Endometrium (tissue), 2 donors: ENCODE data around the gene SIN3B.
"Not testable (repeated sequence)": the region's sequence is repeated elsewhere in the genome, so short reads cannot be mapped to it uniquely, and the experiment has no call there.

Experiments used
- FAIRE-seq: peaks from 2 replicates; lab custom pipeline; 2012; peaks lifted over from hg19 to GRCh38; lab: Jason Lieb, UNC
- donor health status: control.
- donor health status: control.

Gene SIN3B, protein sequence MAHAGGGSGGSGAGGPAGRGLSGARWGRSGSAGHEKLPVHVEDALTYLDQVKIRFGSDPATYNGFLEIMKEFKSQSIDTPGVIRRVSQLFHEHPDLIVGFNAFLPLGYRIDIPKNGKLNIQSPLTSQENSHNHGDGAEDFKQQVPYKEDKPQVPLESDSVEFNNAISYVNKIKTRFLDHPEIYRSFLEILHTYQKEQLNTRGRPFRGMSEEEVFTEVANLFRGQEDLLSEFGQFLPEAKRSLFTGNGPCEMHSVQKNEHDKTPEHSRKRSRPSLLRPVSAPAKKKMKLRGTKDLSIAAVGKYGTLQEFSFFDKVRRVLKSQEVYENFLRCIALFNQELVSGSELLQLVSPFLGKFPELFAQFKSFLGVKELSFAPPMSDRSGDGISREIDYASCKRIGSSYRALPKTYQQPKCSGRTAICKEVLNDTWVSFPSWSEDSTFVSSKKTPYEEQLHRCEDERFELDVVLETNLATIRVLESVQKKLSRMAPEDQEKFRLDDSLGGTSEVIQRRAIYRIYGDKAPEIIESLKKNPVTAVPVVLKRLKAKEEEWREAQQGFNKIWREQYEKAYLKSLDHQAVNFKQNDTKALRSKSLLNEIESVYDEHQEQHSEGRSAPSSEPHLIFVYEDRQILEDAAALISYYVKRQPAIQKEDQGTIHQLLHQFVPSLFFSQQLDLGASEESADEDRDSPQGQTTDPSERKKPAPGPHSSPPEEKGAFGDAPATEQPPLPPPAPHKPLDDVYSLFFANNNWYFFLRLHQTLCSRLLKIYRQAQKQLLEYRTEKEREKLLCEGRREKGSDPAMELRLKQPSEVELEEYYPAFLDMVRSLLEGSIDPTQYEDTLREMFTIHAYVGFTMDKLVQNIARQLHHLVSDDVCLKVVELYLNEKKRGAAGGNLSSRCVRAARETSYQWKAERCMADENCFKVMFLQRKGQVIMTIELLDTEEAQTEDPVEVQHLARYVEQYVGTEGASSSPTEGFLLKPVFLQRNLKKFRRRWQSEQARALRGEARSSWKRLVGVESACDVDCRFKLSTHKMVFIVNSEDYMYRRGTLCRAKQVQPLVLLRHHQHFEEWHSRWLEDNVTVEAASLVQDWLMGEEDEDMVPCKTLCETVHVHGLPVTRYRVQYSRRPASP

DNA sequence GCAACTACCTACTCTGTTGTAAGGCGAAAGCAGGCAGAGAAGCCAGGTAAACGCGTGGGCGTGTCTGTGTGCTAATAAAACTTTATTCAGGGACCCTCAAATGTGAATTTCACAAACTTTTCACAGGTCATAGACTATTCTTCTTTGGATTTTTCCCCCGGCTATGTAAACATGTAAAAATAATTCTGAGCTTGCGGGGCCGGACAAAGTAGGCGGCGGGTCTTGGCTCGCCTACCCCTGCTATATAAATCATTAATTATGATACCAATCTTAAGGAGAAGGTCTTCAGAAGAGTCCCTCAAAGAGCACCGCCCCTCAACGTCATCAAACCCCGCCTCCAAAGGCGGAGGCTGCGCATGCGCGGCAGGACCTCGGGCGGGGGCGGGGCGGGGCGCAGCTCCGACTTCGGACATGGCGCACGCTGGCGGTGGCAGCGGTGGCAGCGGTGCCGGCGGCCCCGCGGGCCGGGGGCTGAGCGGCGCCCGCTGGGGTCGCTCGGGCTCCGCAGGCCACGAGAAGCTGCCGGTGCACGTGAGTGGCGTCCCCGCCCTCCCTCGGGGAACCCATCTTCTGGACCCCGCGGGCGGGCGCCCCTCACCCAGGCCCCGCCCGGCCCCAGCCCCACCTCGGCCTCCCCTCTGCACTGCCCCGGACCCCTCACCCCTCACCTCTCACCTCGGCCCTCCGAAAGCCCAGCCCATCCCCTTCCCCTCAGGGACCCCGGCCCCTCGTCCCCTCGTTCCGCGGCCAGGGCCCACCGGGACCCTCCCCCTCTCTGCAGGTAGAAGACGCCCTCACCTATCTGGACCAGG is at the start of gene SIN3B:
TSS of gene SIN3B (plus strand) at position 389 of the 812 bp plus-strand sequence. CDS start at position 412, 23 bp downstream.
- FAIRE-seq = no peak

DNA sequence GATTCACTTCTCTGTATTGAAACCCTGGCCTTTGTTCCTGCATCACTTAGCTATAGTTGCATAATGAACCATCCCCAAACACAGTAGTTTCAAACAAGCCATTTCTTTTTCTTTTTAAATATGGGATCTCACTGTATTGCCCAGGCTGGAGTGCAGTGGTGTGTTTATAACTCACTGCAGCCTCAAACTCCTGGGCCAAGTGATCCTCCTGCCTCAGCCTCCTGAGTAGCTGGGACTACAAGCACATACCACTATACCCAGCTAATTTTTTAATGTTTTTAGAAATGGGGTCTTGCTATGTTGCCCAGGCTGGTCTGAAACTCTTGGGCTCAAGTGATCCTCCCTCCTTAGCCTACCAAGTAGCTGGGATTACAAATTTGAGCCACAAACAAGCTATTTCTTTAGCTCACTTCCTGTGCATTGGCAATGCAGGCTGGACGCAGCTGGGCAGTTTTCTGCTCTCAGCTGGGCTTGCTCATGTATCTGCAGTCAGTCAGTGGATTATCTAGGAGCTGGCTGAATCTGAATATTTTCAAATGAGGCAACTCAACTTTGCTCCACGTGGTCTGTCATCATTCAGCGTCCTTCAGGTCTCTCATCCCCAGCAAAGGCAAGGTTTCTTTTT is 49.5 kb upstream of the SIN3B start:
- no peak for FAIRE-seq

DNA sequence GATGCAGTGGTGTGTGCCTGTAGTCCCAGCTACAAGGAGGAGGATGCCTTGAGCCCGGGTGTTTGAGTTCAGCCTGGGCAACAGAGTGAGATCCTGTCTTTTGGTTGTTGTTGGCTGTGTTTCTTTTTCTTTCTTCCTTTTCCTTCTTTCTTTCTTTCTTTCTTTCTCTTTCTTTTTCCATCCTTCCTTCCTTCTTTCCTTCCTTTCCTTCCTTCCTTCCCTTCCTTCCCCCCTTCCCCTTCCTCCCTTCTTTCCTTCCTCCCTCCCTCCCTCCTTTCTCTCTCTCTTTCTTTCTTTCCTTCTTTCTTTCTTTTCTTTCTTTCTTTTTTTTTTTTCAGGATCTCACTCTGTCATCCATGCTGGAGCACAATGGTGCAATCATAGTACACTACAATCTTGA is 46.5 kb upstream of the SIN3B start:
- FAIRE-seq = no peak

DNA sequence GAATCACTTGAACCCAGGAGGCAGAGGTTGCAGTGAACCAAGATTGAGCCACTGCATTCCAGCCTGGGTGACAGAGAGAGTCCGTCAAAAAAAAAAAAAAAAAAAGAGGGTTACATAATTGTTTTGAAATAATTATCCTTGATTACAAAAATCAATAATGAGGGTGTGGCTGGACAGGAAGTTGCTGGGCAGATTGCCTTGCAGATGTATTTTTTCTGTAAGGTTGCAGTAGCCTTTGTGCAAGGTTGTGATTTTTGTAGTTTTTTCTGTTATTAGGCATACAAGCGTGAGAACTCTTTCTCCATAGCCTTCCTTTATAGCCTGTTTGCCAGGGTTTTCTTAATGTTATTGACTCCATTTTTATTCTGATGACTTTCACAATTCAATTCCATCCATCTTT is 40.7 kb upstream of the SIN3B start:
- FAIRE-seq = no peak

DNA sequence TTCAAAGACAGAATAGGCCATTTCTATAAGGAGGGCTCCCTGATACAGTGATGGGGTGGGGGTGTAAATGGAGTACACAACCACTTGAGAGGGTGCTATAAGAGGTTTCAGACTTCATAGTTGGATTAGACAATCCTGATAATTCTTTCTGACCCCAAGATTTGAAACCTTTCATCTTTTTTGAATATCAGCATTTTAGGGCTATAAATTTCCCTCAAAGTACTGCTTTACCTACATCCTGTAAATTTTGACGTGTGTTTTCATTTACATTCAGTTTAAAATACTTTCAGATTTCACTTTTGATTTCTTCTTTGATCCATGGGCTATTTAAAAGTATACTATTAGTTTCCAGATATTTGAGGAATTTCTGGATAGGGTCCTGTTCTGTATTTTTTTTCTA is 40.0 kb upstream of the SIN3B start:
- no peak for FAIRE-seq

DNA sequence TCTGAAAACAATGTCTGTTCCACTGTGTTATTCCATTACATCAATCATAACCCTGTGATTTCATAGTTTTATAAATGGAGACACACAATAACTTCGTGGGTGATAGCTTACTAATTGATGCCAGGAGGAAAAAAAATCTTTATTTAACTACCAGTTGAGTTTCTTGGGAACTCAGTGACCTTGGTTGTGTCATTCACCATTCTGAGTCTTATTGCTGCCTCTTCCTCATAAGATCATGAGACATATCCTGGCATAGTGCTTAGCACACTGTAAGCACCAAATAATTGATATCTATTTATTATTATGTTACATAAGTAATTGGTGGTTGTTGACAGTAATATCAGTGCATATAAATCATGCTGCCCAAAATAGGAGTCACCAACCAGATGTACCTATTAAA is 39.1 kb upstream of the SIN3B start:
- no peak for FAIRE-seq

DNA sequence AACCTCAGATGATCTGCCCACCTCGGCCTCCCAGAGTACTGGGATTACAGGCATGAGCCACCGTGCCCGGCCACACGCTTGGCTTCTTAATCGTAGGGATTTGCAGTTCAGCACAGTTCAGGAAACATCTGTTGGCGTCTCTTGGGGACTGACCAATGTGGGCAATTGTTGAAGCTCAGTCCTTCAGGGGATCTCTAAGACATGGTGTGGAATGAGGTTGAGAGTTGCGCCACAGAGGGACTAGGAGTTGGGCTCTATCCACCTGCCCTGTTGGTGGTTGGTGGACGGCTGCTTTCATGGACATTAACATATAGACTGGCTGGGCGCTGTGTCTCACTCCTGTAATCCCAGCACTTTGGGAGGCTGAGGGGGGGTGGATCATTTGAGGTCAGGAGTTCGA is 37.3 kb upstream of the SIN3B start:
- no peak for FAIRE-seq

DNA sequence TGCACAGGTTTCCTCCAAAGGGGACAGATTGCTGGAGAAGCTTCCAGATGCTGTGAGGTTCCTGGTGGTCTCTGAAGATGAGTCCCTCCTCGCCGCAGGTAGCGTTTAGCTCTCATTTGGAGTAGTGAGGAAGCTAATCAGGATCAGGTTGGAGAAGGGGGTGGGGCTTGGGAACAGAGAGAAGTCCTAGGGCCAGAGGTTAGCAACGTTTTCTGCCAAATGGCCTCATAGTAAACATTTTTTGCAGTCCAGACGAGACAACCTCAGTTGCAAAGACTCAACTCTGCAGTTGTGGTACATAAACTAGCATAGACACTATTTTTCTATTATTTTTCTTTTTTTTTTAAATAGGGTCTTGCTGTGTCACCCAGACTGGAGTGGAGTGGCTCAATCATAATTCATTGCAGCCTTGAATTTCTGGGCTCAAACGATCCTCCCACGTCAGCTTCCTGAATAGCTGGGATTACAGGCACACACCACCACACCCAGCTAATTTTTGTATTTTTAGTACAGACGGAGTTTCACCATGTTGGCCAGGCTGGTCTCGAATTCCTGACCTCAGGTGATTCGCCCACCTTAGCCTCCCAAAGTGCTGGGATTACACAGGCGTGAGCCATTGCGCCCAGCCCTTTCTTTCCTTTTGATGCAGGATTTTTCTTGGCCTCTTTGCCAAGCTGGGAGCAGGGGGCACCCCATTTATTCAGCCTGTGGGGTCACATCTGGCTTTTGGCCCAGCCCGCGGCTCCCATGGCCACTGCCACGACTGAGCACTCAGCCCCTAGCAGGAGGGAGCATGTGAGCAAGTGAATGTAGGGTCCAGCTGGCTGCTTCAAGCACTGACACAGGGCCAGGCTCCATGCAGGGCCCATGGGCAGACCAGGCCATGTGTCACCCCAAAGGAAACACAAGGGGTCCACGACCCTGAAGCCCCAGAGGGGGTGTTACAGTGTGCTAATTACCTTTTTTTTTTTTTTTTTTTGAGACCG is 34.4 kb upstream of the SIN3B start:
- FAIRE-seq = no peak

DNA sequence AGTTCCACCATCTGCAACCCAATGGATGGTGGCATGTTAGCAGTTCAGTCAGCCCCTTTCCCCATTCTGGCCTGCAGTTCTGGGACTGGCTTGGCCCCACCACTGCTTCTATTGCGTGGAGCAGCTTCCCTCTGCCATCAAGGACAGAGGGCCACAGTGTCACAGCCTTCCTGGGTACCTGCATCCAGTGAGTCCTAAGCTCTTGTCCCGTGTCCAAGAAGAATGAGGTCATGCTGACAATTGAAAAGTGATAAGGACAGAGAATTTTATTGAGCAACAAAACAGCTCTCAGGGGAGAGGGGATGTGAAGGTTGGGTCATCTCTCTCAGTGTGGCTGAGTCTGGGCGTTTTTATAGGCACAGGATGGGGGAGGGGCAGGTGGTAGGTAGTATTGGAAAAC is 33.5 kb upstream of the SIN3B start:
- no peak for FAIRE-seq

DNA sequence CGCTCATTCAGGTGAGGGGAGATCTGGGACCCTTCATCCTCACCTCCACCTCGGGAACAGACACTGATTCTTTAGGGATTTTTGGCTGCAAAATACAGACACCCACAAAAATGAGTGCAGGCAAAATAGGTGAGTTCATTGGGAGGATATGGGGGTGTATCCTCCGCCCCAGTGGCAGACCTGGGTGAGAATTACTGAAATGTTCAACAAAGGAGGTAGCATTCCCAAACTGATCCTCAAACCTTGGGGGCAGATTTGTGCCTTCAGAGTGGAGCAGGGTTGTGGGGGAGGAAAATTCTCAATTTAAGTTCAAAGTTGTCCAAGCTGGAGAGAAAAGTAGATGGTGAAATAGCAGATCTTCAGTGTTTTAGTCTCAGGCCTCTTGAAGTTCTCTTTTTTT is 31.3 kb upstream of the SIN3B start:
- no peak for FAIRE-seq

DNA sequence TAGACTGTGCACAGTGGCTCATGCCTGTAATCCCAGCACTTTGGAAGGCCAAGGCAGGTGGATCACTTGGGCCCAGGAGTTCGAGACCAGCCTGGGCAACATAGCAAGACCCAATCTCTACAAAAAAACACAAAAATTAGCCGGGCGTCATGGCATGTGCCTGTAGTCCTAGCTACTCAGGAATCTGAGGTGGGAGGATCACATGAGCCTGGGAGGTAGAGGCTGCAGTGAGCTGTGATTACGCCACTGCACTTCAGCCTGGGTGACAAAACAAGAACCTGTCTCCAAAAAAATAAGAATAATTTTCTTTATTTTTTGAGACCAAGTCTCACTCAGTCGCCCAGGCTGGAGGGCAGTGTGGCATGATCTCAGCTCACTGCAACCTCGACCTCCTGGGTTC is 30.9 kb upstream of the SIN3B start:
- FAIRE-seq = not testable (repeated sequence)

DNA sequence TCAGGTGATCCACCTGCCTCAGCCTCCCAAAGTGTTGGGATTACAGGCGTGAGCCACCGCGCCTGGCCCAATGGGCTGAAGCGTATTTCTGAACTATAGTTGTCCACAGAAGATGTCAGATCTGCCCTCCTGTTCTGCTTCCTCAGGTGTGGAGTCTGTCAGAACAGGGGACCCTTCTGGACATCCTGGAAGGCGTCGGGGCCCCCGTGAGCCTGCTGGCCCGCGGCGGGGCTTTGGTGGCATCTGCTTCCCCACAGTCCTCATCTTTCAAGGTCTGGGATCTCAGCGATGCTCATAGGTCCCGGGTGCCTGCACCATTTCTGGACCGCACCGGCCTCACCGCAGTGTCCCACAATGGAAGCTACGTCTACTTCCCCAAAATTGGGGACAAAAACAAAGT is 29.5 kb upstream of the SIN3B start:
- FAIRE-seq = no peak

DNA sequence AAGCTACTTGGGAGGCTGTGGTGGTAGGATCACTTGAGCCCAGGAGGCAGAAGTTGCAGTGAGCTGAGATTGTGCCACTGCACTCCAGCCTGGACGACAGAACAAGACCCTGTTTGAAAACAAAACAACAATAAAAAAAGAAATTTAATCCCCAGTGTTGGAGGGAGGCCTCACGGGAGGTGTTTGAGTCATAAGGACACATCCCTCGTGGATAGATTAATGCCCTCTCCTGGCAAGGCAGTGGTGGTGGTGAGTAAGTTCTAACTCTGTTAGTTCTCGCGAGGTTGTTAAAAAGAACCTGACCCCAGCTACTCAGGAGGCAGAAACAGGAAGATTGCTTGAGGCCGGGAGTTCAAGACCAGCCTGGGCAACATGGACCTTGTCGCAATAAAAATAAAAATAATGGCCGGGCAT is 27.6 kb upstream of the SIN3B start:
- FAIRE-seq = no peak

DNA sequence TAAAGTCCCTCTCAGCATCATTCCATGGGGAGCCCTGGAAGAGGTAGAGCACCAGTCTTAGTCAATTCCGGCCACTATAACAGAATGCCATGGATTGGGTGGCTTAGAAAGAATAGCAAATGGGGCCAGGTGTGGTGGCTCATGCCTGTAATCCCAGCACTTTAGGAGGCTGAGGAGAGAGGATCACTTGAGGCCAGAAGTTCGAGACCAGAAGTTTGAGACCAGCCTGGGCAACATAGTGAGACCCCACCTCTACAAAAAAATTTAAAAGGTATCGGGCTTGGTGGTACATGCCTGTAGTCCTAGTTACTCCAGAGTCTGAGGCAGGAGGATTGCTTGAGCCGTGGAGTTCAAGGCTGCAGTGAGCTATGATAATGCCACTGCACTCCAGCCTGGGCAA is 25.0 kb upstream of the SIN3B start:
- no peak for FAIRE-seq

DNA sequence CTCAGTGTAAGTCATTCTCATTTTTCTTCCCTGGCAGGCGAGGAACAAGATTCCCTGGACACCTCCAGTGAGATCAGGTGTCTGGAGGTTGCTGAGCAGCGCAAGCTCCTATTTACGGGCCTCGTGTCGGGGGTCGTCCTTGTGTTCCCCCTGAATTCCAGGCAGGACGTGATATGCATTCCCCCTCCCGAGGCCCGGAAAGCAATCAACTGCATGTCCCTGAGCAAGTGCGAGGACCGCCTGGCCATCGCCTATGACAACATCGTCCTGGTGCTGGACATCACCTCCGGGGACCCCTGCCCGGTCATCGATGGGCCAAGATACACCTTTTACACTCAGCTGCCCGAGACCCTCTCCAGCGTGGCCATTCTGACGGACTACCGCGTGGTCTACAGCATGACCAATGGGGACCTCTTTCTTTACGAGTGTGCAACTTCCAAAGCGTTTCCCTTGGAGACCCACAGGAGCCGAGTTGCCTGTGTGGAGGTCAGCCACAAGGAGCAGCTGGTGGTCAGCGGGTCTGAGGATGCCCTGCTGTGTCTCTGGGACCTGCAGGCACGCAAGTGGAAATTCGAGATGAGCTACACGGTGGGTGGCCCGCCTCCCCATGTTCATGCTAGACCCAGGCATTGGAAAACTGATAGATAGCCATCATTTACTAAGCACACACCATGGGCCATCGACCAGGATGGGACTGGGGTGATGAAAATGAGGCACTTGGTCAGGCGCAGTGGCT is 21.5 kb upstream of the SIN3B start:
- no peak for FAIRE-seq

DNA sequence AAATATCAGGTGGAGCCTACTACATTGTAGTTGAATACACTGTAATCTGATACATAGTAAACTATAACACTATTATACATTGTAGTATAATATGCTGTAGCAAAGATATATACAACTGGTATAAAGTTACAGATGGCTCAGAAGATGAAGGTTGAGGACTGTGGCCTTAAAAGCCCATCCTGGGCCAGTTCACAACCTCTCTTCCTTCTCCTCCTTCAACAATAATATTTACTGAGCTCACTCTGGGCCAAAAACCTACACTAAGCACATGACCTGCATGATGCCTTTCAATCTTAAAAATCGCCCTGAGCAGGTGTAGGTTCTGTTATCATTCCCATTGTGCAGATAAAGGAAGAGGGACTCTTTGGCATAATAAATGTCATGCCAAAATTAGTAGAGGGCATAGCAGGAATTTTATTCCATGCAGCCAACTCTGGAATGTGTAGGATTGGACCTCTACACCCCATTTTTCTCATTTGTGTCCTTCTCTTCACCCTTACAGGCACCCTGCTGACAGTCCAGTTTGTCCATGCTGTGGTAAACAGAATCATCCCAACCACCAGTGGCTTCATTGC is 14.6 kb upstream of the SIN3B start:
- no peak for FAIRE-seq

DNA sequence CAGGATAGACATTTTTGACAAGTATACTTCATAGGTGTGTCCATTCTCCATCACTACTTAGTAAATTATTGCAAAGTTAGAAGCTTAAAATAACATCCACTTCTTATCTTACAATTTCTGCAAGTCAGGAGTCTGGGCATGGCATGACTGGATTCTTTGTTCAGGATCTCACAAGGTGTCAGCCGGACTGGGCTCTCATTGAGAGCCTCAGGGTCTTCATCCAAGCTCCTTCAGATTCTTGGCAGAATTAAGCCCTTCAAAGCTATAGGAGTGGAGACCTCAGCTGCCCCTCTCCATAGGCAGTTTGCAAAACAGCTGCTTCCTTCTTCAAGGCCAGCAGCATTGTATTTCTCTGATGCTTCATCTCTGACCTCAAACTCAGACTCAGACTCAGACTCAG is 9.1 kb upstream of the SIN3B start:
- no peak for FAIRE-seq

DNA sequence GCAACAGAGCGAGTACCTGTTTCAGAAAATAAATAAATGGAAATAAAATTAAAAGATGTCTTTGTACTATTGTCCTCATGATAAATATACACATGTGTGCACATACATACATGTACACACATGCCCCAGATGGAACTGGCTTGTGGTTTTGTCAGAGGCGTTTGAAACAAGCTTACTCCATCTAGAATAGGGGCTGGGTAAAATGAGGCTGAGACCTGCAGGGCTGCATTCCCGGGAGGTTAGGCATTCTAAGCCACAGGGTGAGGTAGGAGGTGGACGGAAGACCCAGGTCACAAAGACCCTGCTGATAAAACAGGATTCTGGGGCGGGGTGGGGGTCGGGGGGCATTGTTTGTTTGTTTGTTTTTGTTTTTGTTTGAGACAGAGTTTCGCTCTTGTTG is 8.1 kb upstream of the SIN3B start:
- FAIRE-seq = no peak

DNA sequence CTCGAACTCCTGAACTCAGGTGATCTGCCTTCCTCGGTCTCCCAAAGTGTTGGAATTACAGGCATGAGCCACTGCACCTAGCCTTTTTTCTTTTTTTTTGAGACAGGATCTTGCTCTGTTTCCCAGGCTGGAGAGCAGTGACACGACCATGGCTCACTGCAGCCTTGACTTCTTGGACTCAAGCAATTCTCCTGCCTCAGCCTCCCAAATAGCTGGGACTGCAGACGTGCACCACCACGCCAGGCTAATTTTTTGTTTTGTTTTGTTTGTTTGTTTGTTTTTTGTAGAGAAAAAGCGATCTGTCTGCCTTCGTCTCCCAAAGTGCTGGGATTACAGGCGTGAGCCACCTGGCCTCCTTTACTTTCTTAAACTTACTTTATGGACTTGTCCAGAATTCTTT is 6.5 kb upstream of the SIN3B start:
- FAIRE-seq = no peak
